Keratinocyte (primary cell): ENCODE data around the gene NLGN1. TPM values are rescaled to one million over a fixed set of nuclear protein-coding genes. Genes with fewer than 3 reads are reported as not detected.

ENCODE experiments used
- DNase-seq: peaks from one replicate; pipeline ENCODE4 v3.0.0-alpha.2; 2011; ENCODE audit warnings: low read depth, missing footprints, low spot score
- FAIRE-seq: peaks from 2 replicates; lab custom pipeline; 2011; peaks lifted over from hg19 to GRCh38; lab: Jason Lieb, UNC
- H2AFZ ChIP-seq: 2 replicates; pipeline ENCODE4 v1.6.0; 2012; ENCODE audit warnings: low read length, control low read depth, inconsistent platforms; ENCODE audit not compliant: control insufficient read depth
- H3K27ac ChIP-seq: 2 replicates; pipeline ENCODE4 v1.5.1; 2011; ENCODE audit warnings: low read length; ENCODE audit not compliant: control insufficient read depth, insufficient read depth
- H3K27me3 ChIP-seq: 3 replicates; pipeline ENCODE4 v1.6.0; 2011; ENCODE audit warnings: low read length; ENCODE audit not compliant: control insufficient read depth, insufficient read depth; ENCODE audit errors: extremely low read depth
- H3K36me3 ChIP-seq, 2 experiments: 2 replicates in 1 of 2; 3 replicates in 1 of 2; pipeline ENCODE4 v1.5.1; 2011; ENCODE audit warnings: low read length in 2 of 2, mild to moderate bottlenecking in 1 of 2; ENCODE audit not compliant: control insufficient read depth in 2 of 2, insufficient read depth in 2 of 2; ENCODE audit errors: extremely low read depth in 1 of 2
- H3K4me1 ChIP-seq: 3 replicates; pipeline ENCODE4 v1.5.1; 2011; ENCODE audit warnings: low read length; ENCODE audit not compliant: control insufficient read depth, insufficient read depth; ENCODE audit errors: extremely low read depth
- H3K4me2 ChIP-seq: 3 replicates; pipeline ENCODE4 v1.6.0; 2011; ENCODE audit warnings: low read depth, low read length; ENCODE audit not compliant: control insufficient read depth, insufficient read depth; ENCODE audit errors: extremely low read depth
- H3K4me3 ChIP-seq, 3 experiments: fragments of 200-600 bp in 1 of 3; sonication (generic) in 1 of 3; 2 replicates in 2 of 3; 3 replicates in 1 of 3; pipeline ENCODE4 v1.5.1; 2011 to 2016; ENCODE audit warnings: low read length in 3 of 3, mild to moderate bottlenecking in 3 of 3, control low read depth in 2 of 3, inconsistent platforms in 1 of 3, low read depth in 1 of 3, mixed read lengths in 1 of 3, mixed run types in 1 of 3, moderate library complexity in 1 of 3; ENCODE audit not compliant: control insufficient read depth in 2 of 3, insufficient read depth in 2 of 3; ENCODE audit errors: extremely low read depth in 1 of 3
- H3K79me2 ChIP-seq: 2 replicates; pipeline ENCODE4 v1.6.0; 2012; ENCODE audit warnings: low read length; ENCODE audit not compliant: control insufficient read depth, insufficient read depth
- H3K9ac ChIP-seq: 3 replicates; pipeline ENCODE4 v1.6.0; 2011; ENCODE audit warnings: low read length; ENCODE audit not compliant: control insufficient read depth, insufficient read depth; ENCODE audit errors: extremely low read depth
- H3K9me1 ChIP-seq: 3 replicates; pipeline ENCODE4 v1.6.0; 2011; ENCODE audit warnings: low read length; ENCODE audit not compliant: control insufficient read depth, insufficient read depth; ENCODE audit errors: extremely low read depth
- H3K9me3 ChIP-seq: 2 replicates; pipeline ENCODE4 v1.5.1; 2012; ENCODE audit warnings: low read depth, low read length; ENCODE audit not compliant: control insufficient read depth
- H4K20me1 ChIP-seq: 3 replicates; pipeline ENCODE4 v1.6.0; 2011; ENCODE audit warnings: low read length; ENCODE audit not compliant: control insufficient read depth, insufficient read depth; ENCODE audit errors: extremely low read depth
- CTCF ChIP-seq, 3 experiments: IDR thresholded peaks in 1 of 3; conservative IDR thresholded peaks in 1 of 3; optimal IDR thresholded peaks in 1 of 3; 2 replicates in 2 of 3; 3 replicates in 1 of 3; pipeline versions ENCODE3 to v1.5.1; 2011; ENCODE audit warnings: low read length in 3 of 3, mild to moderate bottlenecking in 3 of 3, moderate library complexity in 2 of 3, control low read depth in 1 of 3, inconsistent platforms in 1 of 3; ENCODE audit not compliant: insufficient read depth in 2 of 3; ENCODE audit errors: extremely low read depth in 1 of 3
- EZH2 ChIP-seq: IDR thresholded peaks from one replicate; pipeline ENCODE4 v1.6.1; 2012; ENCODE audit warnings: inconsistent platforms, mild to moderate bottlenecking, low read length, moderate library complexity
- dilution Hi-C: fragments of 300-500 bp; cut with MboI; formaldehyde crosslinking; loops from one replicate; pipeline ENCODE4 v1.7.0; 2020; ENCODE audit warnings: low sequenced_read_pairs; ENCODE audit not compliant: extremely low pct_ligation_motif_present
- polyA plus RNA-seq, 5 experiments: library from polyadenylated mRNA; depleted of rRNA in 3 of 5; stranded (reverse) in 3 of 5; stranded (forward) in 1 of 5; unstranded in 1 of 5; fragments of >200 nt; gene quantifications; 1 replicate in 1 of 5; 2 replicates in 3 of 5; 3 replicates in 1 of 5; pipeline versions ENCODE4 v1.2.1 to v1.2.3, GENCODE V29; 2011 to 2012; ENCODE audit warnings: missing spikeins in 2 of 5, low read depth in 1 of 5, low replicate concordance in 1 of 5

NLGN1 gene
- polyA plus RNA-seq, 1 donor (not counting 4 experiments of a cell fraction or from before 2014, with no cell fraction given) = not detected

- no peak for FAIRE-seq
- Histone ChIP-seq H3K79me2 (no peaks in the 10 kb centered on the region), H3K9me1 (no peaks in the 10 kb centered on the region), H3K4me3 (no peak overlapping the region), H2AFZ (no peak overlapping the region), H3K27me3 (no peaks in the 10 kb centered on the region), H3K4me2 (no peak overlapping the region), H3K9ac (no peak overlapping the region), H4K20me1 (no peaks in the 10 kb centered on the region), H3K9me3 (no peaks in the 10 kb centered on the region), H3K4me1 (no peaks in the 10 kb centered on the region), H3K27ac (no peak overlapping the region), H3K36me3 (no peaks in the 10 kb centered on the region)
- DNase-seq = no peak
- no peak for TF ChIP-seq EZH2
- no peak for TF ChIP-seq CTCF (optimal IDR thresholded peaks at IDR 0.05 in 1 of 3, IDR thresholded peaks at IDR 0.05 in 1 of 3, conservative IDR thresholded peaks at IDR 0.05 in 1 of 3; ENCODE audit: extremely low read depth in 1 of 3, insufficient read depth in 2 of 3, low read length in 3 of 3)
- dilution Hi-C loops = no loop called here
These were observed 233.3 kb downstream of the NLGN1 start for GRCh38 chr3:173630849-173631248.

- TF ChIP-seq CTCF (optimal IDR thresholded peaks at IDR 0.05 in 1 of 3, IDR thresholded peaks at IDR 0.05 in 1 of 3, conservative IDR thresholded peaks at IDR 0.05 in 1 of 3; ENCODE audit: extremely low read depth in 1 of 3, insufficient read depth in 2 of 3, low read length in 3 of 3) (no peak), EZH2 (no peak)
- no peak overlapping the region for H2AFZ ChIP-seq
- dilution Hi-C loops = no loop called here
- no peak overlapping the region for H3K4me3 ChIP-seq
- H3K27ac ChIP-seq = no peak overlapping the region
- H3K9me1 ChIP-seq = no peaks in the 10 kb centered on the region
- H3K36me3 ChIP-seq = no peaks in the 10 kb centered on the region
- H3K4me2 ChIP-seq = no peak overlapping the region
- no peak overlapping the region for H3K9ac ChIP-seq
- no peak for DNase-seq
- no peaks in the 10 kb centered on the region for H3K79me2 ChIP-seq
- no peaks in the 10 kb centered on the region for H3K4me1 ChIP-seq
- H3K9me3 ChIP-seq = no peaks in the 10 kb centered on the region
- FAIRE-seq = no peak
- no peaks in the 10 kb centered on the region for H4K20me1 ChIP-seq
- no peaks in the 10 kb centered on the region for H3K27me3 ChIP-seq
These were observed 235.4 kb downstream of the NLGN1 start for GRCh38 chr3:173632945-173633344.
